HepG2 (cell line): ENCODE measurements around the gene CST3. TPM values are rescaled to one million over a fixed set of nuclear protein-coding genes. Genes with fewer than 3 reads are reported as not detected.

Experiments
- ARNT2 ChIP-seq: sonication (generic); formaldehyde crosslinking; IDR thresholded peaks from 2 replicates; pipeline ENCODE4 v1.8.0; 2022; ENCODE audit warnings: mild to moderate bottlenecking, low read depth, missing genetic modification reagents, moderate library complexity
- ATF6 ChIP-seq: sonication (generic); formaldehyde crosslinking; conservative IDR thresholded peaks from 2 replicates; pipeline ENCODE4 v1.4.0; 2020; ENCODE audit warnings: missing genetic modification reagents
- BHLHE40 ChIP-seq: IDR thresholded peaks from 2 replicates; pipeline ENCODE4 v1.6.1; 2011; ENCODE audit warnings: low read length, improper control_type of control experiment
- GLI4 ChIP-seq: sonication (generic); formaldehyde crosslinking; IDR thresholded peaks from 2 replicates; pipeline ENCODE4 v1.5.1; 2020; ENCODE audit warnings: missing genetic modification reagents, mild to moderate bottlenecking, moderate library complexity, borderline replicate concordance
- HIVEP1 ChIP-seq: sonication (generic); formaldehyde crosslinking; IDR thresholded peaks from 2 replicates; pipeline ENCODE4 v1.4.0; 2020; ENCODE audit warnings: mild to moderate bottlenecking, missing genetic modification reagents
- KDM6A ChIP-seq: IDR thresholded peaks from 2 replicates; pipeline ENCODE4 v1.6.1; 2016; ENCODE audit warnings: low read depth
- NR2F2 ChIP-seq: IDR thresholded peaks from 2 replicates; pipeline ENCODE4 v1.6.1; 2012; ENCODE audit warnings: low read depth, inconsistent platforms, borderline replicate concordance
- NRL ChIP-seq: sonication (generic); formaldehyde crosslinking; IDR thresholded peaks from 2 replicates; pipeline ENCODE4 v1.5.0; 2020; ENCODE audit warnings: missing genetic modification reagents, mild to moderate bottlenecking, moderate library complexity, borderline replicate concordance
- ONECUT2 ChIP-seq: sonication (generic); formaldehyde crosslinking; IDR thresholded peaks from 2 replicates; pipeline ENCODE4 v1.4.0; 2020; ENCODE audit warnings: missing genetic modification reagents
- RBM39 ChIP-seq: fragments of 200-400 bp; formaldehyde crosslinking; IDR thresholded peaks from one replicate; pipeline ENCODE4 v1.6.1; 2018; ENCODE audit warnings: antibody characterized with exemption, mild to moderate bottlenecking, low read depth, low read length; ENCODE audit not compliant: poor library complexity, severe bottlenecking
- SMC3 ChIP-seq: IDR thresholded peaks from 2 replicates; pipeline ENCODE4 v1.6.1; 2011; ENCODE audit warnings: low read length, improper control_type of control experiment
- SOX6 ChIP-seq, 2 experiments: fragments of 450-650 bp in 1 of 2; sonication (generic) in 1 of 2; formaldehyde crosslinking in 1 of 2; IDR thresholded peaks; 2 replicates each; pipeline versions ENCODE4 v1.4.0 to v1.6.1; 2017 to 2020; ENCODE audit warnings: antibody characterized with exemption in 1 of 2, mild to moderate bottlenecking in 1 of 2, missing genetic modification reagents in 1 of 2
- TFE3 ChIP-seq: IDR thresholded peaks from 2 replicates; pipeline ENCODE4 v1.6.1; 2016
- ZNF383 ChIP-seq: sonication (generic); formaldehyde crosslinking; IDR thresholded peaks from 2 replicates; pipeline ENCODE4 v1.4.0; 2020; ENCODE audit warnings: missing genetic modification reagents, mild to moderate bottlenecking, borderline replicate concordance
- ZNF430 ChIP-seq: sonication (generic); formaldehyde crosslinking; IDR thresholded peaks from 2 replicates; pipeline ENCODE4 v1.9.0; 2021; ENCODE audit warnings: mild to moderate bottlenecking, missing genetic modification reagents
- ZNF543 ChIP-seq: sonication (generic); formaldehyde crosslinking; IDR thresholded peaks from 2 replicates; pipeline ENCODE4 v1.4.0; 2020; ENCODE audit warnings: mild to moderate bottlenecking, missing genetic modification reagents
- ZNF552 ChIP-seq: sonication (generic); formaldehyde crosslinking; IDR thresholded peaks from 2 replicates; pipeline ENCODE4 v1.9.0; 2022; ENCODE audit warnings: missing genetic modification reagents, mild to moderate bottlenecking, borderline replicate concordance
- ZNF687 ChIP-seq: sonication (generic); formaldehyde crosslinking; IDR thresholded peaks from 2 replicates; pipeline ENCODE4 v1.5.1; 2020; ENCODE audit warnings: mild to moderate bottlenecking, missing genetic modification reagents, moderate library complexity
- ZNF7 ChIP-seq: IDR thresholded peaks from 2 replicates; pipeline ENCODE4 v1.6.1; 2016; ENCODE audit warnings: missing biosample characterization, missing genetic modification reagents
- polyA plus RNA-seq, 8 experiments: library from polyadenylated mRNA; depleted of rRNA in 3 of 8; stranded (reverse) in 7 of 8; unstranded in 1 of 8; fragments of >200 nt; fragmentation: Illumina TruSeq in 4 of 8; extraction: Trizol in 4 of 8; gene quantifications; 2 replicates each; pipeline versions ENCODE4 v1.2.1 to v1.2.3, GENCODE V29; 2011 to 2016; ENCODE audit warnings: low read depth in 4 of 8, missing spikeins in 1 of 8, mixed read lengths in 1 of 8; ENCODE audit not compliant: insufficient read depth in 1 of 8
- total RNA-seq, 5 experiments: library from RNA; depleted of rRNA; stranded (reverse); fragments of >200 nt; fragmentation: Illumina TruSeq; extraction: Trizol; gene quantifications; 2 replicates each; pipeline ENCODE4 v1.2.3, GENCODE V29; 2016; ENCODE audit warnings: low read depth in 1 of 5

The CST3 gene
- total and polyA plus RNA-seq, 2 of the 13 experiments (the other 11 are each of a cell fraction or from before 2014, with no cell fraction given), result 690 to 1,005 TPM

- TF ChIP-seq ZNF687 (CRISPR knock-in tag), result peak; percentile 35
- TF ChIP-seq ARNT2 (CRISPR knock-in tag), result peak; percentile 34; the same call in 1 of the 2 replicates
- peak; percentile 47; the same call in 1 of the 2 replicates for TF ChIP-seq GLI4 (CRISPR knock-in tag)
- peak; percentile 27; the same call in 1 of the 2 replicates for TF ChIP-seq ZNF430
- TF ChIP-seq ATF6 (CRISPR knock-in tag), result no peak
- no peak for TF ChIP-seq HIVEP1 (CRISPR knock-in tag)
- peak; percentile 90 for TF ChIP-seq SMC3
- no peak for TF ChIP-seq ZNF7 (CRISPR knock-in tag)
- TF ChIP-seq ONECUT2 (CRISPR knock-in tag), result peak; percentile 80
- peak; percentile 76; the same call in 1 of the 2 replicates for TF ChIP-seq NRL (CRISPR knock-in tag)
- no peak for TF ChIP-seq ZNF543 (CRISPR knock-in tag)
- TF ChIP-seq SOX6 (IDR thresholded peaks at IDR 0.05), result no peak
- TF ChIP-seq SOX6 (CRISPR knock-in tag; IDR thresholded peaks at IDR 0.05), result peak; percentile 62
- TF ChIP-seq NR2F2, result no peak
- TF ChIP-seq RBM39, result no peak
- no peak for TF ChIP-seq TFE3
- no peak for TF ChIP-seq ZNF552 (CRISPR knock-in tag)
- peak; percentile 27; the same call in 1 of the 2 replicates for TF ChIP-seq BHLHE40
- TF ChIP-seq ZNF383 (CRISPR knock-in tag), result no peak
- TF ChIP-seq KDM6A (CRISPR knock-in tag), result no peak
Measured at GRCh38 chr20:23668477-23668951, 30.8 kb upstream of the CST3 start (continued).
